H1 (cell line): ENCODE data around the gene VAV2. TPM values are rescaled to one million over a fixed set of nuclear protein-coding genes. Genes with fewer than 3 reads are reported as not detected.

Source experiments
- CTCF ChIA-PET: fragments of 300-600 bp; sonication (Branson Sonifier 250); formaldehyde crosslinking; loops from one replicate; lab custom pipeline; 2021; ENCODE audit not compliant: partially characterized antibody; lab: Charles Lee
- POLR2A ChIA-PET: fragments of 300-600 bp; sonication (Branson Sonifier 250); formaldehyde crosslinking; loops from one replicate; lab custom pipeline; 2021; ENCODE audit warnings: inconsistent platforms; ENCODE audit not compliant: partially characterized antibody; lab: Charles Lee
- DNase-seq, 2 experiments: peaks; one replicate each; pipeline versions ENCODE4 v3.0.0 to v3.0.0-alpha.2; 2010 to 2022; ENCODE audit warnings: low spot score in 2 of 2, low read depth in 1 of 2, mixed read lengths in 1 of 2
- FAIRE-seq: peaks from 2 replicates; lab custom pipeline; 2011; peaks lifted over from hg19 to GRCh38; lab: Jason Lieb, UNC
- H2AFZ ChIP-seq: 2 replicates; pipeline ENCODE4 v1.8.1; 2012; ENCODE audit warnings: low read length, inconsistent platforms
- H2AK5ac ChIP-seq: 2 replicates; pipeline ENCODE4 v1.6.1; 2013; ENCODE audit warnings: low read depth, low read length
- H2BK120ac ChIP-seq: replicated peaks from 2 replicates; pipeline ENCODE3; 2013; ENCODE audit warnings: low read depth, low read length, inconsistent platforms
- H2BK12ac ChIP-seq: 2 replicates; pipeline ENCODE4 v1.6.1; 2013; ENCODE audit warnings: low read depth, low read length
- H2BK15ac ChIP-seq: 2 replicates; pipeline ENCODE4 v1.6.1; 2013; ENCODE audit warnings: low read length
- H2BK20ac ChIP-seq: 2 replicates; pipeline ENCODE4 v1.6.1; 2013; ENCODE audit warnings: low read length
- H2BK5ac ChIP-seq: 2 replicates; pipeline ENCODE4 v1.6.1; 2013; ENCODE audit warnings: low read depth, low read length
- H3K14ac ChIP-seq: 2 replicates; pipeline ENCODE4 v1.6.1; 2013; ENCODE audit warnings: inconsistent platforms; ENCODE audit not compliant: insufficient read length
- H3K18ac ChIP-seq: 2 replicates; pipeline ENCODE4 v1.6.1; 2013; ENCODE audit warnings: low read length; ENCODE audit errors: extremely low read depth
- H3K23ac ChIP-seq: 2 replicates; pipeline ENCODE4 v1.6.1; 2013; ENCODE audit warnings: inconsistent platforms; ENCODE audit not compliant: insufficient read length
- H3K23me2 ChIP-seq: 2 replicates; pipeline ENCODE4 v1.6.1; 2013; ENCODE audit warnings: low read depth, low read length
- H3K27ac ChIP-seq: 2 replicates; pipeline ENCODE4 v1.6.1; 2011; ENCODE audit warnings: low read depth, low read length, inconsistent platforms
- H3K27me3 ChIP-seq, 4 experiments: replicated peaks in 1 of 4; 1 replicate in 1 of 4; 2 replicates in 3 of 4; pipeline versions ENCODE4 v1.6.1 to v1.8.1; 2011 to 2013; ENCODE audit warnings: low read length in 3 of 4, mild to moderate bottlenecking in 3 of 4, inconsistent platforms in 2 of 4, mixed read lengths in 2 of 4, moderate library complexity in 1 of 4; ENCODE audit not compliant: control insufficient read depth in 3 of 4, insufficient read depth in 3 of 4; ENCODE audit errors: extremely low read depth in 1 of 4
- H3K36me3 ChIP-seq, 4 experiments: 2 replicates each; pipeline versions ENCODE4 v1.6.1 to v1.8.1; 2011 to 2013; ENCODE audit warnings: mild to moderate bottlenecking in 4 of 4, low read length in 3 of 4, moderate library complexity in 2 of 4, control low read depth in 1 of 4, inconsistent platforms in 1 of 4; ENCODE audit not compliant: insufficient read depth in 4 of 4, control insufficient read depth in 2 of 4
- H3K4ac ChIP-seq: replicated peaks from 2 replicates; pipeline ENCODE3; 2013; ENCODE audit warnings: low read length, low read depth, mixed read lengths, inconsistent platforms; ENCODE audit not compliant: insufficient read length
- H3K4me1 ChIP-seq, 4 experiments: replicated peaks in 1 of 4; 1 replicate in 1 of 4; 2 replicates in 3 of 4; pipeline versions ENCODE4 v1.6.1 to v1.8.1; 2011 to 2013; ENCODE audit warnings: low read length in 3 of 4, inconsistent platforms in 2 of 4, mixed read lengths in 1 of 4; ENCODE audit not compliant: insufficient read depth in 4 of 4, control insufficient read depth in 3 of 4
- H3K4me2 ChIP-seq, 2 experiments: 2 replicates each; pipeline versions ENCODE4 v1.6.1 to v1.8.1; 2011 to 2013; ENCODE audit warnings: low read depth in 2 of 2, low read length in 2 of 2, control low read depth in 1 of 2, inconsistent platforms in 1 of 2, mild to moderate bottlenecking in 1 of 2; ENCODE audit not compliant: insufficient read depth in 1 of 2
- H3K4me3 ChIP-seq, 4 experiments: fragments of 200-600, 300-600 bp in 1 of 4; sonication (generic), shearing (Covaris generic), sonication (Bioruptor Twin) in 1 of 4; 2 replicates each; pipeline versions ENCODE4 v1.5.1 to v1.8.1; 2011 to 2016; ENCODE audit warnings: low read length in 4 of 4, low read depth in 3 of 4, control low read depth in 2 of 4, inconsistent platforms in 2 of 4, mild to moderate bottlenecking in 2 of 4, mixed read lengths in 1 of 4, moderate library complexity in 1 of 4; ENCODE audit not compliant: insufficient read depth in 2 of 4; ENCODE audit errors: extremely low read depth in 1 of 4
- H3K56ac ChIP-seq: replicated peaks from 2 replicates; pipeline ENCODE3; 2013; ENCODE audit warnings: low read depth, mild to moderate bottlenecking, mixed read lengths, low read length, inconsistent platforms; ENCODE audit not compliant: insufficient read length
- H3K79me1 ChIP-seq: 2 replicates; pipeline ENCODE4 v1.6.1; 2013; ENCODE audit warnings: low read depth, low read length, control low read depth
- H3K79me2 ChIP-seq, 2 experiments: 2 replicates each; pipeline versions ENCODE4 v1.6.1 to v1.8.1; 2012 to 2013; ENCODE audit warnings: low read length in 2 of 2, mild to moderate bottlenecking in 2 of 2, inconsistent platforms in 1 of 2; ENCODE audit not compliant: insufficient read depth in 2 of 2, control insufficient read depth in 1 of 2
- H3K9ac ChIP-seq, 4 experiments: replicated peaks in 1 of 4; 1 replicate in 1 of 4; 2 replicates in 3 of 4; pipeline versions ENCODE4 v1.6.1 to v1.8.1; 2011 to 2013; ENCODE audit warnings: low read depth in 3 of 4, low read length in 3 of 4, control low read depth in 2 of 4, mild to moderate bottlenecking in 2 of 4, moderate library complexity in 2 of 4, inconsistent platforms in 1 of 4; ENCODE audit errors: extremely low read depth in 1 of 4
- H3K9me3 ChIP-seq, 2 experiments: 2 replicates each; pipeline versions ENCODE4 v1.6.1 to v1.8.1; 2012 to 2013; ENCODE audit warnings: mild to moderate bottlenecking in 2 of 2, moderate library complexity in 2 of 2, control low read depth in 1 of 2, inconsistent platforms in 1 of 2, low read depth in 1 of 2, low read length in 1 of 2, mixed read lengths in 1 of 2; ENCODE audit not compliant: insufficient read depth in 2 of 2
- H4K20me1 ChIP-seq, 2 experiments: replicated peaks in 1 of 2; 2 replicates each; pipeline versions ENCODE3 to v1.8.1; 2011 to 2013; ENCODE audit warnings: inconsistent platforms in 2 of 2, low read length in 2 of 2, mild to moderate bottlenecking in 1 of 2; ENCODE audit not compliant: insufficient read depth in 2 of 2, control insufficient read depth in 1 of 2
- H4K5ac ChIP-seq: 2 replicates; pipeline ENCODE4 v1.6.1; 2013; ENCODE audit warnings: low read length, low read depth, mixed read lengths, inconsistent platforms; ENCODE audit not compliant: insufficient read length
- H4K8ac ChIP-seq: 2 replicates; pipeline ENCODE4 v1.8.0; 2013; ENCODE audit warnings: mild to moderate bottlenecking, moderate library complexity, low read length, inconsistent platforms; ENCODE audit not compliant: insufficient read depth; ENCODE audit errors: extremely low read depth
- H4K91ac ChIP-seq: replicated peaks from 2 replicates; pipeline ENCODE3; 2013; ENCODE audit warnings: low read length, mixed read lengths, inconsistent platforms; ENCODE audit not compliant: insufficient read length
- ATF2 ChIP-seq: IDR thresholded peaks from 2 replicates; pipeline ENCODE4 v1.6.1; 2012; ENCODE audit warnings: low read length, inconsistent platforms
- HDAC6 ChIP-seq: IDR thresholded peaks from one replicate; pipeline ENCODE4 v1.7.1; 2012; ENCODE audit warnings: low read depth, mild to moderate bottlenecking, inconsistent platforms, low read length, moderate library complexity
- JUN ChIP-seq: IDR thresholded peaks from 2 replicates; pipeline ENCODE4 v1.6.1; 2011; ENCODE audit warnings: low read depth, mild to moderate bottlenecking, improper control_type of control experiment, low read length
- KDM4A ChIP-seq: IDR thresholded peaks from one replicate; pipeline ENCODE4 v1.7.1; 2012; ENCODE audit warnings: low read depth, mild to moderate bottlenecking, moderate library complexity, low read length, inconsistent platforms; ENCODE audit not compliant: severe bottlenecking
- NANOG ChIP-seq: IDR thresholded peaks from 2 replicates; pipeline ENCODE4 v1.6.1; 2011; ENCODE audit warnings: low read length, low read depth, mild to moderate bottlenecking, inconsistent platforms; ENCODE audit not compliant: insufficient read depth, poor library complexity, severe bottlenecking
- PHF8 ChIP-seq: fragments of 200-600 bp; sonication (generic); conservative IDR thresholded peaks from 2 replicates; pipeline ENCODE4 v1.7.1; 2012; ENCODE audit warnings: low read depth, mild to moderate bottlenecking, inconsistent platforms, low read length, moderate library complexity
- RBBP5 ChIP-seq: IDR thresholded peaks from 2 replicates; pipeline ENCODE4 v1.7.1; 2012; ENCODE audit warnings: low read depth, mild to moderate bottlenecking, inconsistent platforms, low read length, moderate library complexity, borderline replicate concordance
- SP1 ChIP-seq: IDR thresholded peaks from 2 replicates; pipeline ENCODE4 v1.6.1; 2011; ENCODE audit warnings: low read depth, low read length
- WGBS, 2 experiments: shearing (Covaris generic) in 1 of 2; methylation state at CpG; one replicate each; pipeline versions ENCODE4 v1.1.6 to v1.1.7; 2013 to 2015; ENCODE audit warnings: low lambda C conversion rate in 2 of 2, mixed read lengths in 2 of 2, inconsistent platforms in 1 of 2, low coverage in 1 of 2, missing lambda C conversion rate in 1 of 2; ENCODE audit not compliant: insufficient replicate concordance in 2 of 2, insufficient coverage in 1 of 2, insufficient read length in 1 of 2; ENCODE audit errors: extremely low coverage in 1 of 2, missing lambda C conversion rate in 1 of 2; 5-methylcytosine and 5-hydroxymethylcytosine counted together
- polyA plus RNA-seq, 7 experiments: library from polyadenylated mRNA; depleted of rRNA in 3 of 7; stranded (reverse) in 5 of 7; unstranded in 2 of 7; fragments of >200 nt in 5 of 7; fragments of 200-250 nt in 2 of 7; gene quantifications; 1 replicate in 5 of 7; 2 replicates in 1 of 7; 4 replicates in 1 of 7; pipeline versions ENCODE4 v1.2.1 to v1.2.3, GENCODE V29; 2011 to 2013; ENCODE audit warnings: missing spikeins in 2 of 7, mixed read lengths in 2 of 7
- total RNA-seq: library from RNA; stranded (reverse); fragmentation: NEBNext Ultra II Directional; extraction: Animal tissue kit (Norgen Biotek cat#: 25700); gene quantifications from 2 replicates; pipeline ENCODE4 v1.2.1, GENCODE V29; 2021

Gene VAV2
- total and polyA plus RNA-seq, 2 of the 8 experiments (the other 6 are each of a cell fraction or from before 2014, with no cell fraction given) = 13.6 to 37.6 TPM

GRCh38 chr9:133992780-133993634 is 883 bp upstream of the VAV2 start:
- peak overlapping the region; percentile 63 to 97 for H3K4me2 ChIP-seq
- ChIA-PET POLR2A (interaction anchor here (1.2 to 1.3 kb wide), 2 partner anchors 14 to 108 kb away, joined by 3 to 5 read pairs; no protein-coding TSS in a partner anchor), CTCF (interaction anchor here (0.7 to 5.5 kb wide), 54 partner anchors 8 to 404 kb away, joined by 3 to 75 read pairs (median 7); partner anchors contain the start of gene SARDH)
- no peak overlapping the region for H3K14ac ChIP-seq
- H3K4me3 ChIP-seq = peak overlapping the region; percentile 40 to 93 (median 67)
- H4K20me1 ChIP-seq = peaks cover 13 to 16% of the 10 kb centered on the region in 2 experiments
- no peak overlapping the region for H2BK120ac ChIP-seq
- H4K5ac ChIP-seq = peak overlapping the region; percentile 64
- H2BK5ac ChIP-seq = peak overlapping the region; percentile 75; the same call in 1 of the 2 replicates
- DNase-seq (peak; percentile 39 to 84), FAIRE-seq (no peak)
- H3K4ac ChIP-seq = peak overlapping the region; percentile 88
- no peak overlapping the region for H3K23ac ChIP-seq
- H3K9me3 ChIP-seq = no peaks in the 10 kb centered on the region
- H3K79me1 ChIP-seq = peaks cover 10% of the 10 kb centered on the region; the same call in 1 of the 2 replicates
- H2BK20ac ChIP-seq = no peak overlapping the region
- peak overlapping the region; percentile 81 for H4K91ac ChIP-seq
- H2AFZ ChIP-seq = peak overlapping the region; percentile 60; the same call in 1 of the 2 replicates
- no peaks in the 10 kb centered on the region for H3K27me3 ChIP-seq
- peaks cover 9 to 30% of the 10 kb centered on the region in 2 experiments; a peak in 3 of 4 replicates for H3K79me2 ChIP-seq
- peak overlapping the region; percentile 53 for H3K56ac ChIP-seq
- no peaks in the 10 kb centered on the region for H3K36me3 ChIP-seq
- WGBS, 2 experiments = 3% methylated on average over 40 of the region's 74 CpGs; no CpG with 5 or more reads in 1 of the 2 experiments
- H4K8ac ChIP-seq = peak overlapping the region; percentile 75
- H3K9ac ChIP-seq = peak overlapping the region in 3 of 4 experiments; percentile 58 to 89 (median 62); a peak in 5 of 7 replicates
- no peak overlapping the region for H2BK15ac ChIP-seq
- H2AK5ac ChIP-seq = no peak overlapping the region; the same call in 1 of the 2 replicates
- peak overlapping the region; percentile 54; the same call in 1 of the 2 replicates for H3K27ac ChIP-seq
- H3K4me1 ChIP-seq = peaks cover 0 to 20% (median 11%) of the 10 kb centered on the region in 4 experiments; a peak in 5 of 7 replicates
- no peak overlapping the region for H2BK12ac ChIP-seq
- peaks cover 8% of the 10 kb centered on the region; the same call in 1 of the 2 replicates for H3K23me2 ChIP-seq
- peak overlapping the region; percentile 90 for H3K18ac ChIP-seq
- no peak; the same call in 1 of the 2 replicates for TF ChIP-seq PHF8
- TF ChIP-seq JUN = no peak
- TF ChIP-seq HDAC6 = no peak
- no peak for TF ChIP-seq NANOG
- TF ChIP-seq ATF2 = no peak
- peak; percentile 58 for TF ChIP-seq KDM4A
- no peak for TF ChIP-seq SP1
- TF ChIP-seq RBBP5 = 0 out of 2 replicates have a peak, but pooled peaks have one; percentile 19
